KMS-11 (cell line): ENCODE data around the gene AGAP2.
"Not testable (repeated sequence)": the region's sequence is repeated elsewhere in the genome, so short reads cannot be mapped to it uniquely, and the experiment has no call there.

Experiments used
- H2AFZ ChIP-seq: fragments of 200-600 bp; sonication (generic); 2 replicates; pipeline ENCODE4 v1.6.1; 2016; ENCODE audit warnings: antibody characterized with exemption, mixed run types, low read depth
- H3K27ac ChIP-seq: fragments of 200-600 bp; sonication (generic); 2 replicates; pipeline ENCODE4 v1.6.1; 2016; ENCODE audit warnings: mild to moderate bottlenecking, mixed run types
- H3K27me3 ChIP-seq: fragments of 200-600 bp; sonication (generic); 2 replicates; pipeline ENCODE4 v1.6.1; 2017; ENCODE audit warnings: mild to moderate bottlenecking, low read depth, mixed run types, moderate library complexity; ENCODE audit not compliant: insufficient read depth
- H3K36me3 ChIP-seq: fragments of 200-600 bp; sonication (generic); 2 replicates; pipeline ENCODE4 v1.6.1; 2017; ENCODE audit warnings: mild to moderate bottlenecking, mixed run types; ENCODE audit not compliant: insufficient read depth
- H3K4me1 ChIP-seq: fragments of 200-600 bp; sonication (generic); 2 replicates; pipeline ENCODE4 v1.6.1; 2016; ENCODE audit warnings: mild to moderate bottlenecking, low read depth, mixed run types; ENCODE audit not compliant: poor library complexity, severe bottlenecking
- H3K4me2 ChIP-seq: fragments of 200-600 bp; sonication (generic); 2 replicates; pipeline ENCODE4 v1.7.0; 2016; ENCODE audit warnings: mild to moderate bottlenecking, mixed run types
- H3K4me3 ChIP-seq: fragments of 200-600 bp; sonication (generic); IDR thresholded peaks from 2 replicates; pipeline ENCODE4 v1.6.1; 2017; ENCODE audit warnings: low read depth, low read length, mixed read lengths; ENCODE audit not compliant: insufficient read depth
- H3K79me2 ChIP-seq: fragments of 200-600 bp; sonication (generic); 2 replicates; pipeline ENCODE4 v1.6.1; 2016; ENCODE audit warnings: low read depth, mixed run types; ENCODE audit not compliant: insufficient read depth
- H3K9ac ChIP-seq: fragments of 200-600 bp; sonication (generic); 2 replicates; pipeline ENCODE4 v1.6.1; 2016; ENCODE audit warnings: mild to moderate bottlenecking, mixed run types
- H4K20me1 ChIP-seq: fragments of 200-600 bp; sonication (generic); 2 replicates; pipeline ENCODE4 v1.6.1; 2016; ENCODE audit warnings: mild to moderate bottlenecking, mixed run types; ENCODE audit not compliant: insufficient read depth
- TF ChIP-seq, protein P1 (sequence below): fragments of 200-600 bp; sonication (generic); conservative IDR thresholded peaks from 2 replicates; pipeline ENCODE4 v1.6.1; 2017; ENCODE audit warnings: low read depth, mild to moderate bottlenecking, antibody characterized with exemption, low read length, moderate library complexity, mixed read lengths

AGAP2 gene

DNA sequence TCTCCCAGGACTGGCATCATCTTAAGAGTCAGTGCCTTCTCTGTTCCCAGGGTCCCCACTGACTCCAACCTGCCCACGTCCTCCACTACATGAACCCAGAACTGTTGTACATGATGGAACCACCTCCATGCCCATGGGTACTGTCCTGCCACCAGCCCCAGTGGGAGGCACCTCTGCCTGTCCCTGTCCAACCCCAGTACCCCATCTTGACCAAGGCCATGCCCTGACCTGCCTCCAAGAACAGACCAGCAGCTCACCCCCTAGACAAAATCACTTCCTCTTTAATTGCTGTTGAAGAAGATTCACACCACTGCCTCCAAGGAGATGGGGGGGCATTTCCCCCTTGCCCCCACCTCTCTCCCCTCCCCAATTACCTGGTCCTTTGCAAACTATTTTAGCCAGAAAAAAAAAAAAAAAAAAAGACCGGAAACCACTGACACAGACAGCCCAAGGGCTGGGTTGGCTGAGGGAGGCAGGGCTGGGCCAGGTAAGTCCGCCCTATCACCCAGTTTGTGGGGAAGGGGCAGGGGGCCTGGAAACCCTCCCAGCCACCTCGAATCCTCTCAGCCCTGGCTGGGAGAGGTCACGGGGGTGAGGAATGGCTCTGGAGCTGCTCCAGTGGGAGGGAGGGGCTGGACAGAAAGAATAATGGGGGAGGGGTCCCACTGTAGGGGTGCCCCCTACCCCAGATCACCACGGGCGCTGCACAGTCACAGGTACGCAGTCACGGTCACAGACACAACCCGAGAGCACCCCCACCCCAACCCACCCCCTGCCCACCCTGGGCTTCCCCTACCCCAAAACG, 13.4 kb downstream of the AGAP2 start:
- no peak overlapping the region for H3K4me2 ChIP-seq
- no peak overlapping the region for H2AFZ ChIP-seq
- no peaks in the 10 kb centered on the region for H4K20me1 ChIP-seq
- no peak overlapping the region for H3K27ac ChIP-seq
- no peak overlapping the region for H3K9ac ChIP-seq
- TF ChIP-seq, protein P1, sequence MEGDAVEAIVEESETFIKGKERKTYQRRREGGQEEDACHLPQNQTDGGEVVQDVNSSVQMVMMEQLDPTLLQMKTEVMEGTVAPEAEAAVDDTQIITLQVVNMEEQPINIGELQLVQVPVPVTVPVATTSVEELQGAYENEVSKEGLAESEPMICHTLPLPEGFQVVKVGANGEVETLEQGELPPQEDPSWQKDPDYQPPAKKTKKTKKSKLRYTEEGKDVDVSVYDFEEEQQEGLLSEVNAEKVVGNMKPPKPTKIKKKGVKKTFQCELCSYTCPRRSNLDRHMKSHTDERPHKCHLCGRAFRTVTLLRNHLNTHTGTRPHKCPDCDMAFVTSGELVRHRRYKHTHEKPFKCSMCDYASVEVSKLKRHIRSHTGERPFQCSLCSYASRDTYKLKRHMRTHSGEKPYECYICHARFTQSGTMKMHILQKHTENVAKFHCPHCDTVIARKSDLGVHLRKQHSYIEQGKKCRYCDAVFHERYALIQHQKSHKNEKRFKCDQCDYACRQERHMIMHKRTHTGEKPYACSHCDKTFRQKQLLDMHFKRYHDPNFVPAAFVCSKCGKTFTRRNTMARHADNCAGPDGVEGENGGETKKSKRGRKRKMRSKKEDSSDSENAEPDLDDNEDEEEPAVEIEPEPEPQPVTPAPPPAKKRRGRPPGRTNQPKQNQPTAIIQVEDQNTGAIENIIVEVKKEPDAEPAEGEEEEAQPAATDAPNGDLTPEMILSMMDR = no peak
- H3K79me2 ChIP-seq = no peaks in the 10 kb centered on the region
- H3K4me1 ChIP-seq = no peaks in the 10 kb centered on the region
- no peak overlapping the region for H3K4me3 ChIP-seq
- peaks cover 2% of the 10 kb centered on the region; the same call in 1 of the 2 replicates for H3K27me3 ChIP-seq
- H3K36me3 ChIP-seq = no peaks in the 10 kb centered on the region

DNA sequence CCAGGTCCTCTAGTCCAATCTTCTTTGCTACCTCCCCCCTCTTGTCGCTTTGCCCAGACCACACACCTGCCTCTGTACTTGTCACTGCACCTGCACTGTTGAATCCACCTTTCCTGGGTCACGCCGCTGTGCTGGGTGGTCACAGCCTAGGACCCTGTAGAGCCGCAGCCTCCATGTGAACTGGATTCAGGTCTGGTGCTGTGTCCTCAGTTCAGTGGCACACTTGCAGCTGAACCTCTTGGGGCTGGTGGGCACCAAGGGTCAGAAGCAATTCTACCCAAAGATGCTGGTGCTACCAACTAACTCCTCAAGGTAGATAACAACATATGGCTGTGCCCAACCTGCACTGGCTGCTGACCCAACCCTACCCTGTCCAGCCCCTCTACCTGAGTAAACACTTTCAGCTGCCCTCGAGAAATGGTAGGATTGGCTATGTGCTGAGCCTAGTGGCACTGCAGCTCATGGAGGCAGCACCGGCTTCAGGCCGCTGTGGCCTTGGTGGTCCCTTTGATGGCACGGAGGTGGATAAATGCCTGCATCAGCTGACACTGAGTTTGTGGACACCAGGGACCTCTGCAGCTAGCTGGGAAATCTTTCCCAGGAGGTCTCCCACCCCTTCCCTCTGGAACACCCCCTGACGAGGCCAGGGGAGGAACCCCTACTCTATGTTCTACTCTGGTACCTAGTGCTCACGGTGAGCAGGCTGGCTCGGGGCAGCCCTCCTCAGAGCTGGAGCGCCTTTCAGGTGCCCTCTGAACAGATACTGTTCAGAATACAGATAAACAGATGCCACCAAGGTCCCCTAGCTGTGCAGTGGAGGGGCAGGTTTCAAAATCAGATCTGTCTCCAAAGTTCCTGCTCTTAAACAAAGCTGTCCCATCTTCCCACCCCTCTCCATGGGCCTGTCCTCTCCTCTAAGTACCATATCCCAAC, 14.3 kb downstream of the AGAP2 start:
- H2AFZ ChIP-seq = no peak overlapping the region
- no peak overlapping the region for H3K27ac ChIP-seq
- H3K4me1 ChIP-seq = no peaks in the 10 kb centered on the region
- no peaks in the 10 kb centered on the region for H3K79me2 ChIP-seq
- H3K36me3 ChIP-seq = no peaks in the 10 kb centered on the region; the same call in 1 of the 2 replicates
- no peak overlapping the region for H3K4me3 ChIP-seq
- H4K20me1 ChIP-seq = no peaks in the 10 kb centered on the region
- no peaks in the 10 kb centered on the region; the same call in 1 of the 2 replicates for H3K27me3 ChIP-seq
- no peak overlapping the region for H3K4me2 ChIP-seq
- no peak overlapping the region for H3K9ac ChIP-seq
- TF ChIP-seq, protein P1 = no peak

DNA sequence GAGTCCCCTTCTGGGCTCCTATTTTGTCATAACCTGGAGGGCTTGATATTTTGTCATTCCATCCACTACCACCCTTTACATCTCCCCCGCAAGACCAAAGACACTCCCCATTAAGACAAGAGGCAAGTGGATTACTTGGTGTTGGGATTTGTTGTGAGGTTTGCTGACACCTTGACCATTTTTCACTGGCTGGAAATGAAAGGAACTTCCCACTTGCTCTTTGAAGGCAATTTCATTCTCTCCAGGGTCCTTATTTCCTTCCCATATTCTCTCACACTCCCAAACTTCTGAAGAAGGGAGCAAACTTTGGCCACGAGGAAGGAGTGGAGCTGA, 14.9 kb downstream of the AGAP2 start:
- Histone ChIP-seq H3K4me1 (no peaks in the 10 kb centered on the region), H2AFZ (no peak overlapping the region), H3K4me3 (no peak overlapping the region), H4K20me1 (no peaks in the 10 kb centered on the region), H3K27ac (no peak overlapping the region), H3K36me3 (peaks cover 5% of the 10 kb centered on the region; the same call in 1 of the 2 replicates), H3K9ac (no peak overlapping the region), H3K79me2 (no peaks in the 10 kb centered on the region), H3K27me3 (no peaks in the 10 kb centered on the region; the same call in 1 of the 2 replicates), H3K4me2 (no peak overlapping the region)
- TF ChIP-seq, protein P1 = no peak

DNA sequence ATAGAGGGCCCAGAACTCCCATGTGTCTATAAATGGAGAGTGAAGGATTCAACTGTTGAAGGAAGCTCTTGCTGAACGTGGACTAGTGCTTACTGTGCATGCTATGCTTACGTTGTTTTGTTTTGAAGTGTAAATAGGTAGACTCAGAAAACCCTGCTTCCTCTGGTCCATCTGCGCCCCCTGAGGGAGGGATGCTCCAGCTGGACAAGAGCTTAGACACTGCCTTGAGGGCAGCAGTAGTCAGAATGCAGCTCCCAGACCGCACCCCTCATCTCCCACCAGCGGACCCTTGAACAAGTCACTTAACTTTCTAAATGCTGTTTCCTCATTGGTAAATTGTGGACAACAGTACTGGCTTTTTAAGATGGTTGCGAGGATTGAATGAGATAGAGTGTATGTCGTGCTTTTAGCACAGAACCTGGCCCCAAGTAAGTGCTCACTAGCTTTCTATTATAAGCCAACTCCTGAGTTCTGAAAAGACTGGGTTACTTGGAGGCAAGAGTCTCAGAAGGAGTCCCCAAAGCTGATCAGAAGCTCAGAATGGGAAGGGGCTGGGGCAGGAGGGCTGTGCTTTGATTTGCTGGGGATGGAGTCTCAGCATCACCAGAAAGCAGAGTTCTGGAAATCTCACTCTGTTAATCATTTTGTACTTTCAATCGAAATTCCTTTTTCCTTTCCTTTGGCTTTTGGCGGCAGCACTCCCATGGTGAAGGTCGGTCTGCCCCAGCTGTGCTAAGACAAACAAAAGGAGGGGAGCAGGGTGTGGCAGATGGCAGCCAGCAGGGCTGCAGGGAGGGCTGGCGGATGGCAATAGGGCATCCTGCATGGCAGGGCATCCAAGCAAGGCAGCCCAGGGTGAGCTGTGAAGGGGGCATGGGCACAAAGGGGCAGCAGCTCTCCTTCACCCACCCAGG, 15.6 kb downstream of the AGAP2 start:
- no peaks in the 10 kb centered on the region for H3K4me1 ChIP-seq
- H3K4me3 ChIP-seq = no peak overlapping the region
- H3K79me2 ChIP-seq = no peaks in the 10 kb centered on the region
- no peak overlapping the region for H3K4me2 ChIP-seq
- H3K36me3 ChIP-seq = peaks cover 8% of the 10 kb centered on the region; the same call in 1 of the 2 replicates
- H4K20me1 ChIP-seq = no peaks in the 10 kb centered on the region
- H2AFZ ChIP-seq = no peak overlapping the region
- H3K27me3 ChIP-seq = no peaks in the 10 kb centered on the region
- TF ChIP-seq, protein P1 = no peak
- no peak overlapping the region for H3K27ac ChIP-seq
- no peak overlapping the region for H3K9ac ChIP-seq

DNA sequence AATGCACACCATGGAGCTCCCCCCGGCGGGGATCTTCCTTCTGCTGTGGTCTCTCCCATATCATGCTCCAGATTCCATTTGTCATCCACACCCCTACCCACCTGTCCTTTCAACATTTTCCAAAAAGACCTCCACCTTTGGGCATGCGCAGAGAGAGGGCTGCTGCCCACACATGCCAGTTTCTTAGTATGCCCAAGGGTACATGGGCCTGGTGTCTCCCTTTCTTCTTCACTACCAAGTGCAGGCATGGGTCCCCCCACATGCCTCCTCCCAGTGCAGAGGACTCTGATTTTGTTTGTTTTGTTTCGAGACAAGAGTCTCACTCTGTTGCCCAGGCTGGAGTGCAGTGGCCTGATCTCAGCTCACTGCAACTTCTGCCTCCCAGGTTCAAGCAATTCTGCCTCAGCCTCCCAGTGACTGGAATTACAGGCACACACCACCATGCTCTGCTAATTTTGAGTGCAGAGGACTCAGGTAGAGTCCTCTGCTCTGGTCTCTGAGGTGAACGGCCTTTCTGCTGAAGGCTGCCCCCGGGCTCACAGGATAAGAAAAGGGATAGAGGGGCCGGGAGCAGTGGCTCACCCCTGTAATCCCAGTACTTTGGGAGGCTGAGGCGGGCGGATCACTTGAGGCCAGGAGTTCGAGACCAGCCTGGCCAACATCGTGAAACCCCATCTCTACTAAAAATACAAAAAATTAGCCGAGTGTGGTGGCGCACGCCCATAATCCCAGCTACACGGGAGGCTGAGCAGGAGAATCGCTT, 16.5 kb downstream of the AGAP2 start:
- H2AFZ ChIP-seq, H4K20me1 ChIP-seq, H3K4me2 ChIP-seq, H3K79me2 ChIP-seq, H3K4me3 ChIP-seq, H3K9ac ChIP-seq, H3K36me3 ChIP-seq, H3K27ac ChIP-seq, H3K4me1 ChIP-seq, H3K27me3 ChIP-seq: not testable (repeated sequence)
